Testis (tissue), 2 donors: ENCODE results near the gene PAWR.

Experiments used
- POLR2A ChIP-seq: fragments of 450-650 bp; IDR thresholded peaks from one replicate; pipeline ENCODE4 v1.6.1; 2017; ENCODE audit warnings: antibody characterized with exemption, mild to moderate bottlenecking, moderate library complexity
- TF ChIP-seq, protein P1 (sequence below), 3 experiments: fragments of 450-650 bp in 2 of 3; fragments of 200-600 bp in 1 of 3; sonication (generic) in 1 of 3; IDR thresholded peaks; one replicate each; pipeline ENCODE4 v1.5.1; 2016 to 2019; ENCODE audit warnings: antibody characterized with exemption in 3 of 3, mild to moderate bottlenecking in 2 of 3, moderate library complexity in 1 of 3

GRCh38 chr12:79665212-79665887, 25.4 kb downstream of the PAWR start:
- TF ChIP-seq, protein P1, sequence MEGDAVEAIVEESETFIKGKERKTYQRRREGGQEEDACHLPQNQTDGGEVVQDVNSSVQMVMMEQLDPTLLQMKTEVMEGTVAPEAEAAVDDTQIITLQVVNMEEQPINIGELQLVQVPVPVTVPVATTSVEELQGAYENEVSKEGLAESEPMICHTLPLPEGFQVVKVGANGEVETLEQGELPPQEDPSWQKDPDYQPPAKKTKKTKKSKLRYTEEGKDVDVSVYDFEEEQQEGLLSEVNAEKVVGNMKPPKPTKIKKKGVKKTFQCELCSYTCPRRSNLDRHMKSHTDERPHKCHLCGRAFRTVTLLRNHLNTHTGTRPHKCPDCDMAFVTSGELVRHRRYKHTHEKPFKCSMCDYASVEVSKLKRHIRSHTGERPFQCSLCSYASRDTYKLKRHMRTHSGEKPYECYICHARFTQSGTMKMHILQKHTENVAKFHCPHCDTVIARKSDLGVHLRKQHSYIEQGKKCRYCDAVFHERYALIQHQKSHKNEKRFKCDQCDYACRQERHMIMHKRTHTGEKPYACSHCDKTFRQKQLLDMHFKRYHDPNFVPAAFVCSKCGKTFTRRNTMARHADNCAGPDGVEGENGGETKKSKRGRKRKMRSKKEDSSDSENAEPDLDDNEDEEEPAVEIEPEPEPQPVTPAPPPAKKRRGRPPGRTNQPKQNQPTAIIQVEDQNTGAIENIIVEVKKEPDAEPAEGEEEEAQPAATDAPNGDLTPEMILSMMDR (IDR thresholded peaks at IDR 0.05) = no peak
- TF ChIP-seq POLR2A = no peak
